Stimulated activated CD8-positive, alpha-beta memory T cell treated with anti-CD3 and anti-CD28 coated beads, Interleukin-15, amount 100 ng/mL, for 1 hour (primary cell): Measurements from ENCODE around the gene NCOA3.
"Not testable (repeated sequence)": the region's sequence is repeated elsewhere in the genome, so short reads cannot be mapped to it uniquely, and the experiment has no call there.

Experiments used
- DNase-seq: peaks from one replicate; pipeline ENCODE4 v3.0.0-alpha.2; 2020; ENCODE audit warnings: low read depth

NCOA3 gene

GRCh38 chr20:47468290-47469050 is 33.2 kb upstream of the NCOA3 start:
- DNase-seq = no peak

GRCh38 chr20:47475419-47476044 is 26.2 kb upstream of the NCOA3 start:
- no peak for DNase-seq

- no peak for DNase-seq
Observed at GRCh38 chr20:47476452-47476851, 25.2 kb upstream of the NCOA3 start.

- DNase-seq = no peak
Observed at GRCh38 chr20:47479093-47479492, 22.6 kb upstream of the NCOA3 start.

GRCh38 chr20:47479506-47479905 is 22.2 kb upstream of the NCOA3 start:
- no peak for DNase-seq

GRCh38 chr20:47480239-47480638 is 21.4 kb upstream of the NCOA3 start:
- DNase-seq = no peak

- no peak for DNase-seq
Observed at GRCh38 chr20:47480705-47481104, 21.0 kb upstream of the NCOA3 start.

- DNase-seq = no peak
Observed at GRCh38 chr20:47481330-47482216, 20.1 kb upstream of the NCOA3 start.

- DNase-seq = no peak
Observed at GRCh38 chr20:47482705-47483104, 19.0 kb upstream of the NCOA3 start.

- no peak for DNase-seq
Observed at GRCh38 chr20:47484303-47484702, 17.4 kb upstream of the NCOA3 start.

GRCh38 chr20:47487175-47487917 is 14.3 kb upstream of the NCOA3 start:
- DNase-seq = peak; percentile 20

GRCh38 chr20:47489448-47489872 is 12.2 kb upstream of the NCOA3 start:
- no peak for DNase-seq

- no peak for DNase-seq
Observed at GRCh38 chr20:47490795-47491194, 10.9 kb upstream of the NCOA3 start.

- no peak for DNase-seq
Observed at GRCh38 chr20:47492284-47492683, 9.4 kb upstream of the NCOA3 start.

- DNase-seq = no peak
Observed at GRCh38 chr20:47493175-47493962, 8.3 kb upstream of the NCOA3 start.

GRCh38 chr20:47493963-47494293 is 7.8 kb upstream of the NCOA3 start:
- DNase-seq = no peak

GRCh38 chr20:47494606-47495005 is 7.1 kb upstream of the NCOA3 start:
- not testable (repeated sequence) for DNase-seq

GRCh38 chr20:47496118-47496517 is 5.6 kb upstream of the NCOA3 start:
- no peak for DNase-seq

- no peak for DNase-seq
Observed at GRCh38 chr20:47498606-47499005, 3.1 kb upstream of the NCOA3 start.

- DNase-seq = no peak
Observed at GRCh38 chr20:47499053-47499452, 2.6 kb upstream of the NCOA3 start.

- not testable (repeated sequence) for DNase-seq
Observed at GRCh38 chr20:47500082-47500481, 1.6 kb upstream of the NCOA3 start.
